Cortex of kidney (tissue), 1 donor: ENCODE data around the gene HES4.

Experiments used
- DNase-seq: peaks from one replicate; lab custom pipeline; 2025; lab: John Stamatoyannopoulos, UW

HES4 gene, protein sequence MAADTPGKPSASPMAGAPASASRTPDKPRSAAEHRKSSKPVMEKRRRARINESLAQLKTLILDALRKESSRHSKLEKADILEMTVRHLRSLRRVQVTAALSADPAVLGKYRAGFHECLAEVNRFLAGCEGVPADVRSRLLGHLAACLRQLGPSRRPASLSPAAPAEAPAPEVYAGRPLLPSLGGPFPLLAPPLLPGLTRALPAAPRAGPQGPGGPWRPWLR

DNA sequence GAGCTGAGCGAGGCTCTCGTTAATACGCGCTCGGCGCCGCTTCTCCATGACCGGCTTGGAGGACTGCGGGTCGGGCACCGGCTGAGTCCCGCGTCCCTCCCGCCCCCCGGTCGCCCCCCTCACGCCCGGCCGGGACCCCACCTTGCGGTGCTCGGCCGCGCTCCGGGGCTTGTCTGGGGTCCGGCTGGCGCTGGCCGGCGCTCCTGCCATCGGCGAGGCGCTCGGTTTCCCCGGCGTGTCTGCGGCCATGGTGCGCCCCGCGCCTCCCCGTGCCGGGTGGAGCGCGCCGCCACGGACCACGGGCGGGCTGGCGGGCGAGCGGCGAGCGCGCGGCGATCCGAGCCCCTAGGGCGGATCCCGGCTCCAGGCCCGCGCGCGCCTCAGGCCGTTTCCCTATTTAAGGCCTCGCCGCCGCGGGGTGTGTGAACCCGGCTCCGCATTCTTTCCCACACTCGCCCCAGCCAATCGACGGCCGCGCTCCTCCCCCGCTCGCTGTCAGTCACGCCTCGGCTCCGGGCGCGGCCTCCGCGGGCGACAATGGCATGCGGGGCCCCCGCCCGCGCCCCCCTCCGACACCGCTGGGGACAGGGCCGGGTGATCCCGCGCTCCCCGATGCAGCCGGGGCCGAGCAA lies at the start of gene HES4:
TSS of gene HES4 (minus strand) at position 373 of the 632 bp plus-strand sequence. CDS start at position 249, 124 bp downstream.
- no peak for DNase-seq

DNA sequence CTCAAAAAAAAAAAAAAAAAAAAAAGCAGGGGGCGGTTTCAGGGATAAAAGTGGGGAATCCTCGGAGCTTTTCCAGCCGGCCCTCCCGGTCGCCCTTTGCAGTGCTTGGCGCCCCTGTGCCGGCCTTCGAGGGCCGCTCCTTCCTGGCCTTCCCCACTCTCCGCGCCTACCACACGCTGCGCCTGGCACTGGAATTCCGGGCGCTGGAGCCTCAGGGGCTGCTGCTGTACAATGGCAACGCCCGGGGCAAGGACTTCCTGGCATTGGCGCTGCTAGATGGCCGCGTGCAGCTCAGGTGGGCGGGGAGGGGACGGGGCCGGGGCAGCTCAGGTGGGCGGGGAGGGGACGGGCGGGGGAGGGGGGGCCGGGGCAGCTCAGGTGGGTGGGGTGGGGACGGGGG lies 48.9 kb upstream of the HES4 start:
- no peak for DNase-seq

DNA sequence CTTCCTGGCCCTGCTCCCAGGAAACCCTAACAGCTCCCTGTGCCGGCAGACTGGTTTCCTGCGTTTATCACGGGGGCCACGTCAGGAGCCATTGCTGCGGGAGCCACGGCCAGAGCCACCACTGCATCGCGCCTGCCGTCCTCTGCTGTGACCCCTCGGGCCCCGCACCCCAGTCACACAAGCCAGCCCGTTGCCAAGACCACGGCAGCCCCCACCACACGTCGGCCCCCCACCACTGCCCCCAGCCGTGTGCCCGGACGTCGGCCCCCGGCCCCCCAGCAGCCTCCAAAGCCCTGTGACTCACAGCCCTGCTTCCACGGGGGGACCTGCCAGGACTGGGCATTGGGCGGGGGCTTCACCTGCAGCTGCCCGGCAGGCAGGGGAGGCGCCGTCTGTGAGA lies 48.1 kb upstream of the HES4 start:
- DNase-seq = no peak

DNA sequence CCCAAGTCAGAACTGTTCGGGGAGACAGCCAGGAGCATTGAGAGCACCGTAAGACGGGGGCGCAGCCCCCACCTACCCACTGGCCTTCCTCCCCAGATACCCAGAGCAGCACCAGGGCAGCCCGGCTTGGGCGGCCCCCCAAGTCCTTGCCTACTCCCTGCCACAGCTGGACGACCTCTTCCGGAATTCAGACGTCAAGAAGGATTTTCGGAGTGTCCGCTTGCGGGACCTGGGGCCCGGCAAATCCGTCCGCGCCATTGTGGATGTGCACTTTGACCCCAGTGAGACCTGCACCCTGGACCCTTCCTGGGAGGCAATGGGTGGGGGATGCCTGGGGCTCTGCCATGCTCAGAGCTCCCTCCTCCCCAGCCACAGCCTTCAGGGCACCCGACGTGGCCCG lies 47.5 kb upstream of the HES4 start:
- no peak for DNase-seq

DNA sequence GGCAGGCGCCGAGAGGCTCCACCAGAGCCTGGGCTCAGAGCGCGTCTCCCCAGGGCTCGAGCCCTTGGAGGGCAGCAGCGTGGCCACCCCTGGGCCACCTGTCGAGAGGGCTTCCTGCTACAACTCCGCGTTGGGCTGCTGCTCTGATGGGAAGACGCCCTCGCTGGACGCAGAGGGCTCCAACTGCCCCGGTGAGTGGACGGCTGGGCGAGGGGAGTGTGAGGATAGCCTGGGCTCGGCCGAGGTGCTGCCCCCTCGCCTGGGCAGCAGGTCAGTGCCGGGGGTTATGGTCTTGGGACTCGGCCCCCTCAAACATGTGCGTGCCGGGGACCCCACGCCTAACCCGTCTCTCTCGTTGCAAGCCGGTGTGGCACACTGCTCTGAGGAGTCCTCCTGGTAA lies 46.9 kb upstream of the HES4 start:
- no peak for DNase-seq

DNA sequence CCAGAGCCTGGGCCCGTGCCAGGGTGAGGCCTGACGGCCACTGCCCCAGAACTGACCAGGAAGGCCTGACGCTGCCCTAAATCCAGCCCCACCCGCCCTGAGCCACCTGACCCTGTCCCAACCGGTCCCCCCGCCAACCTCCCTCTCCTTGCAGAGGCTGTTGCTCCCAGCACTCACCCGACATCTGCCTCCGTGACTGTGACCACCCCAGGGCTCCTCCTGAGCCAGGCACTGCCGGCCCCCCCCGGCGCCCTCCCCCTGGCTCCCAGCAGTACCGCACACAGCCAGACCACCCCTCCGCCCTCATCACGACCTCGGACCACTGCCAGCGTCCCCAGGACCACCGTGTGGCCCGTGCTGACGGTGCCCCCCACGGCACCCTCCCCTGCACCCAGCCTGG lies 46.3 kb upstream of the HES4 start:
- no peak for DNase-seq

DNA sequence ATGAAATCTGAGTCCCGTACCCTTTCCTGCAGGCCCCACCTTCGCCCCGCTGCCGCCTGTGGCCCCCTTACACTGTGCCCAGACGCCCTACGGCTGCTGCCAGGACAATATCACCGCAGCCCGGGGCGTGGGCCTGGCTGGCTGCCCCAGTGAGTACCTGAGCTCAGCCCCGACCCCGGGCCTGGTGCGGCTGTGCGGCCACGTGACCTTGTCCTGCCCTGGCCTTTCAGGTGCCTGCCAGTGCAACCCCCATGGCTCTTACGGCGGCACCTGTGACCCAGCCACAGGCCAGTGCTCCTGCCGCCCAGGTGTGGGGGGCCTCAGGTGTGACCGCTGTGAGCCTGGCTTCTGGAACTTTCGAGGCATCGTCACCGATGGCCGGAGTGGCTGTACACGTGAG lies 45.2 kb upstream of the HES4 start:
- no peak for DNase-seq

DNA sequence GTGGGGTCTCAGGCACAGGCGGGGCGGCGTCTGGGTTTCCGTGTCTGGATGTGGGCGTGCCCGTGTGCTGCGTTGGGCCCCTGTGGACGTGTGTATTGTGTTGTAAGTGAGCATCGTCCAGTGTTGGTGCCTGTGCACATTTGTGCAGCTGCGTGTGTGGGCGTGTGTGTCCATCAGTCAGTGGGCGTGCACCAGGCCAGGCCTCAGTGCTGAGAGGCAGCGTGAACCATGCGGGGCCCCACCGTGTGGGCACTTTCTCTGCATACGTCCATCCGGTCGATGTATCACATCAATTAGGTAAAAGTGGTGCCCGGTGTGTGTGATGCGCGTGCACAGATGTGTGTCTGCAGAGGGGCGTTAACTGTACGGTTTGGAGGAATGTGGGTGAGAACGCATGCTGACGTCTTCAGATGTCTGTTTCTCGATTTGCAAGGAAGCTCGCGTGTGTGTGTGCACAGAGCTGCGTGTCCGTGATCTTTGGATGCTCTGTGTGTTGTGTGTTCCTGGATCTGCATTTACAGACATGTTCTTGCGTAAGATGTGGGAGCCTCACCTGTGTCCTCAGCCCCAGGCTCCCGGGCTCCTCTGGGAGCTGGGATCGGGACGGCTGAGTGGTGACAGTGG lies 44.7 kb upstream of the HES4 start:
- DNase-seq = no peak

DNA sequence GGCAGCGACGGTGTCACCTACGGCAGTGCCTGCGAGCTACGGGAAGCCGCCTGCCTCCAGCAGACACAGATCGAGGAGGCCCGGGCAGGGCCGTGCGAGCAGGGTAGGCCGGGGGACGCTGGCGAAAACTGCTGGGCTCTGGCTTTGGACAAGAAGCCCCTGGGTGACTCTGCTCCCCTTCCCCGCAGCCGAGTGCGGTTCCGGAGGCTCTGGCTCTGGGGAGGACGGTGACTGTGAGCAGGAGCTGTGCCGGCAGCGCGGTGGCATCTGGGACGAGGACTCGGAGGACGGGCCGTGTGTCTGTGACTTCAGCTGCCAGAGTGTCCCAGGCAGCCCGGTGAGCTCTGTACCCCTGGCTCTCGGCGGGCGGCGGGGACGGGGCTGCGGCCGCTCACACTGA lies 44.0 kb upstream of the HES4 start:
- no peak for DNase-seq

DNA sequence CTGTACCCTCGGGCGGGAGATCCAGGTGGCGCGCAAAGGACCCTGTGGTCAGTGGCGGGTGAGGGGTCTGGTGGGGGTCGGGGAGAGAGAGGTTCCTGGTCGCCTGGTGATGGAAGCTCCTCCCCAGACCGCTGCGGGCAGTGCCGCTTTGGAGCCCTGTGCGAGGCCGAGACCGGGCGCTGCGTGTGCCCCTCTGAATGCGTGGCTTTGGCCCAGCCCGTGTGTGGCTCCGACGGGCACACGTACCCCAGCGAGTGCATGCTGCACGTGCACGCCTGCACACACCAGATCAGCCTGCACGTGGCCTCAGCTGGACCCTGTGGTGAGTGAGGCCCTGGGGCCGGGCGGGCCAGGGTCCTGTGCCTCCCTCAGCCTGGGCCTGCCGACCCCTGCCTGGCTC lies 43.5 kb upstream of the HES4 start:
- DNase-seq = no peak

DNA sequence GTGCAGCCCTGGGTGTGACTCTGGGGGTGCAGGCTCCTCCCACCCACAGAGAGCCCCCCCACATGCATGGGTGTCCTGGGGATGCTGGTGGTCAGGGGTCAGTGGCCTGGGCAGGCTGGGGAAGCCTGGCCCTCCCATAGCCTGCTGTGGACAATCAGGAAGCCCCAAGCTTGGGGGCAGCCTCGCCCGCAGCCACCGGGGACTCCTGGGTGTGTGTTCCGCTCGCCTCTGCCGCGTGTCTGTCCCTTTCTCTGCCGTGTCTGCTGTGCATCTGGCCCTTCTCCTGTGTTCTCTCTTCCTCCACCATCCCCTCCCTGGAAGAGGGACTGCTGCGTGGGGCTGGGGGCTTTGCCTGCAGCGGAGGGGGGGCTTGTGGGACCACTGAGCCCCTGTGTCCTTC lies 42.9 kb upstream of the HES4 start:
- no peak for DNase-seq

DNA sequence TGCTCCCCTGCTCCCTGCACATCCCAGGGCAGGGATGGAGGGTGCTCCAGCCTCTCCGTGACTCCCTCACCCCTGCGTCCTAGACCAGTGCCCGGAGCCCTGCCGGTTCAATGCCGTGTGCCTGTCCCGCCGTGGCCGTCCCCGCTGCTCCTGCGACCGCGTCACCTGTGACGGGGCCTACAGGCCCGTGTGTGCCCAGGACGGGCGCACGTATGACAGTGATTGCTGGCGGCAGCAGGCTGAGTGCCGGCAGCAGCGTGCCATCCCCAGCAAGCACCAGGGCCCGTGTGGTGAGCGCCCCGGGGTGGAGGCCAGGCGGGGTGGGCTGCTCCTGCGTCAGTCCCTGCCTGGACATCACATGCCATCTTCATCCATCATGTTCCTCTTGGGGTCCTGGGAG lies 42.0 kb upstream of the HES4 start:
- no peak for DNase-seq

DNA sequence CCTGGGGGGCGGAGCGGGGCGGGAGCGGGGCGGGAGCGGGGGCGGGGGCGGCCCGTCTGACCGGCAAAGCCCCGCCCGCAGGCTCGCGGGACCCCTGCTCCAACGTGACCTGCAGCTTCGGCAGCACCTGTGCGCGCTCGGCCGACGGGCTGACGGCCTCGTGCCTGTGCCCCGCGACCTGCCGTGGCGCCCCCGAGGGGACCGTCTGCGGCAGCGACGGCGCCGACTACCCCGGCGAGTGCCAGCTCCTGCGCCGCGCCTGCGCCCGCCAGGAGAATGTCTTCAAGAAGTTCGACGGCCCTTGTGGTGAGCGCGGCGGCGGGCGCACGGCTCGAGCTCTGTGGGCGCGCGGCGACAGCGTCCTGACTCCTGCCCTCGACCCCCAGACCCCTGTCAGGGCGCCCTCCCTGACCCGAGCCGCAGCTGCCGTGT lies 41.2 kb upstream of the HES4 start:
- DNase-seq = no peak

DNA sequence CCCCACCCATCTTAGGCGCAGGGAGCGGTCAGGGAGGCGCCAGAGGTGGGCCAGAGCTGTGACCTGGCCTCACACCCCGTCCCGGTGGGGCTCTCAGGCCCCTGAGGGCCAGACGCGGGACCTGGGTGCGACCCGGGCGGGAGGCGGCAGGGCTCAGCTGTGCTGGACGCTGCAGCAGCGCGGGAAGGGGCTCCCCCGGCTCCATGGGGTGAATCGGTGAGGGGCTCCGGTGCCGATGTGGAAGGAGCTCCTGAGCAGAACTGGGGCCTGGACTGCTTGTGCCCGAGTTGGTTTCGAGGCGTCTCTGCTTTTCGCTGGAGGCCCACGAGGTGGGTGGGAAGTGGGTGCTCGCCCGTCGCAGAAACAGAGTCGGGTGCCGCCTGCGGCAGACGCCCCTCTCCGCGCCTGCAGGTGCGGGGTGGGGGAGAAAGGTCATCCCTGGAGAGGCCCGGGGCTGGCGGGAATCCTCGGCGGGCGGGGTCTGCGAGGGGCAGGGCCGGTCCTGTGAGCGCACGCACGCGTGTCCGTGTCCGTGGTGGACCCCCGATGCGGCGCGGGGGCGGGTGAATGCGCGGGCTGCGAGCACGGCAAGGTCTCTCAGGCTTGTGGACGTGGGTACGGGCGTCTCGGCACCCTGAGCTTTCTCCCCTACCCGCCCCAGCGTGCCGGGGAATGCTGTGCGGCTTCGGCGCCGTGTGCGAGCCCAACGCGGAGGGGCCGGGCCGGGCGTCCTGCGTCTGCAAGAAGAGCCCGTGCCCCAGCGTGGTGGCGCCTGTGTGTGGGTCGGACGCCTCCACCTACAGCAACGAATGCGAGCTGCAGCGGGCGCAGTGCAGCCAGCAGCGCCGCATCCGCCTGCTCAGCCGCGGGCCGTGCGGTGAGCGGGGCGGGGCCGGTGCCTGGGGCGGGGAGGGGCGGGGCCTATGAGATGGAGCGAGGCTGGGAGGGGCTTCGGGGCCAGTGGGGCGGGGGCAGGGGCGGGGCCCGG lies 40.4 kb upstream of the HES4 start:
- DNase-seq = no peak

DNA sequence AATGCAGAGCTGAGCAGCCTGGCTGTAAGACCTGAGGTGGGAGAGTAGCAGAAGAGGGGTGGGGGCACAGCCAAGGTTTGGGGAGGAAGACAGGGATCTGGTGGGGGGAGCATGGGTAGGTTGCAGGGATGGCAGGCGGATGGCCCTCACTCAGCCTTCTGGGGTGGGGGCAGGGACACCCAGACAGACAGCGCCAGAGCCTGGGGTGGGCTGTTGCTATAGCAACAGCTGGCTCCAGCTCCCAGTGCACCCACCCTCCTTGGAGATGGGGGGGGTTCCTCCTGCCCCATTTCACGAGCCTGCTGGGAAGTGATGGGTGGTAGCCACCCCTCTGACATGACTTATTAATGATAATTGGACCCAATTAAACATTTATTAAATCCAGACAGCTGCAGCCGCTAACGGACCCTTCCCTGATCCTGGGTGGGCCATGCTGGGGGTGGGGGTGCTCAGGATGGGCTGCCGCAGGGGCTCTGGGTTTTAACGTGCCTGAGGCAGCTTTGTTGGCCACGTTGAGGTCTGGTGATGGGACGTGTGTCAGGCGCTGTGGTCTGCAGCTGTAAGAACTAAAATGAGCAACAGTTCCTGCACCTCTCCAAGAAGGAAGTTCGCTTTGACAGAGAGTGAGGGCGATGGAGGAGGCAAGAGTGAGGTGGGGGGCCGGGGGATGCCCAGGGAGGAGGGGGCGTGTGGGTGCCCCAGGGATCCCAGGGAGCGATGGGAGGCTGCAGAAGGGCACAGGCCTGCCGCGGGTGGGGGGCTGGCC lies 39.4 kb upstream of the HES4 start:
- DNase-seq = no peak

DNA sequence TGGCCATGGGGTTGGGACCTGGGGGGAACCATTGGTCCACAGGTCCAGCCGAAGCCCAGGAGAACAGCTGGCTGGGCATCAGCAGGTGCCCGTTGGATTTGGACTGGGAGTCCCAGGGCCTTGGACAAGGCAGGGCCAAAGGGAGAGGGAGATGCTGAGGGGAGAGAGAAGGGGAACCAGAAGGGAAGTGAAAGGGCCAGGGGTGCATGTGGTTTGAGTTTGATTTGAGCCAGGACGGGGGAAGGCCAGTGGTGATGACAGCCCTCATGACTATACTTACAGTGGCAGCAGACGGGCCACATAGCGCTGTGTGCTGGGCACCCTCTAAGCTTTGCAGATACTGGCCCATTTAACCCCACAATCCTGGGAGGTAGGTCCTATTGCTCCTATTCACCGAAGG lies 38.8 kb upstream of the HES4 start:
- DNase-seq = no peak

DNA sequence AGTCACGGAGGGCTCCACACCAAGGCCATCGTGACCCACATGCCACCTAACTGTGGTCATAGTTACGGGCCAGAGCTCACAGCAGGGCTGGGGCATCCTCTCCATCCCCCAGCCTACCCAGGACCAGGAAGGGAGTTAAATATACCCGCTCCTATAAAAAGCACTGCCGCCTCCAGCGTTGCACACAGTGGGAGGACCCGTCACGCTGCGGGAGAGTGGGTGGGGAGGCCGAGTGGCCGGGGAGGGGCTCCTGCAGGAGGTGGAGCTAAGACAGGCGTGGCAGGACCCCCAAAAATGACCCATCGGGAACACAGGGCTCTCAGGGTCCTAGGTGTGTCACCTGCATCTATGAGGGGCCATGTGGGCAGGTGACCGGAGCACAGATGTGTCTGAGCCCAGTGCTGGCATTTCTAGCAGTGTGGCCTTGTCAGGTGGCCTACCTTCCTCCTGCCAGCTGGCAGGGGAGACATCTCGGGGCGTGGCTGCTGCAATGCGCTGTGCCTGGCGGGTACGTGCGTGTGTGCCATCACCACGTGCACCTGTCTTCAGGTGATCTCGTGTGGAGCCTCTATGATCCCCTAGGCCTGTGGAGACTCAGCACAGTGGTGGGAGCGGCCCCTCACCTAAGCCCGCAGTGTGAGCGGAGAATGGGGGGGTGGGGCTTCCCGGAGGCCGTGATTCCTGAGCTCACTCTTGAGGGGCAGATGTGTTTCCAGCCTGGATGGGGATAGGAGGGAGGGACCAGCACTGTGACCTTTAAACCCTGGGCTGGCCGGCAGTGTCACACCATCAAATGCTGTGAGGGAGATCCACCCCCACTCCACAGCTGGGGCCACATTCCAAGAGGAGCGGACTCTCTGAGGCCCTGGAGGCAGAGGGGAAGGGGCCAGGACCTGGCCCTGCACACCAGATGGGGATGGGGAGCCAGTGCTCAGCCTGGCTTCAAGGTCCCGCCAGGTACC lies 37.8 kb upstream of the HES4 start:
- DNase-seq = no peak

DNA sequence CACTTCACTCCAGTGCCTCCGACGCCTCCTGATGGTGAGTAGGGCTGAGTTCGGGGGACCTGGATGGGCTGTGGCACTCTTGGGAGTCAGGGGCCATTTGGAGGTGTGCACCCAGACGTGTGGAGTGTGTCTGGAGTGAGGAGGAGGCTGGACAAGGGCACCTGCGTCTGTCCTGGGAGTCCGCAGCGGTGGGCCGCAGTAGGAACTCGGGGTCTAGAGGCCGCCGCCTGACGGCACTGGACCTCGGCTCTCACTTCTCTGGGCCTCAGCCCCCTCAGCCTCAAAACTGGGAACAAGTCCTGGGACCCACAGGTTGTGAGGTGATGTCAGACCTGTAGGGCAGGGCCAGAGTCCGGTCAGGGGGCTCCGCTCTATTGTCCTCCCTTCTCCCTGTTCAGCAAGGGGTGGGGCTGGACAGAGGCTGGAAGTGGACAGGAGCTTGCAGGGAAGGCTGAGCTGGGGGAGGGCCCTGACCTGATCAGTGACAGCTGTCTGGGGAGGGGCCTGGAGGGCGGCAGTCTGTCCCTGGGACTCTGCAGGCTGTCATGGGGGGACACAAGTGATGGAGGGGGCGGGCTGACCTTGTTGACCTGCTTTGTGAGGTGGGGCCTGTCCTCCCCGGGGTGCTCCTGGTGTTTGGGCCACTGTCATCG lies 35.5 kb upstream of the HES4 start:
- no peak for DNase-seq

DNA sequence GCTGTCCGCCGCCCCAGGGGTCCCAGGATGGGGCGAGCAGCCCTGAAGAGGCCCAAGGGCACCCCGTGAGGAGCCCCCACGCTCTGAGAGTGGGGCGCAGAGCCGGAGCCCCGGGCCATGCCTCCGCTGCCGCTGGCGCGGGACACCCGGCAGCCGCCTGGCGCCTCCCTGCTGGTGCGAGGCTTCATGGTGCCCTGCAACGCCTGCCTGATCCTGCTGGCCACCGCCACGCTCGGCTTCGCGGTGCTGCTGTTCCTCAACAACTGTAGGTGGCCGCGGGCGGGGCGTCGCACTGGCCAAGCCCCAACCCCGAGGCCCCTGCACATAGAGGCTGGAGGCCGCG lies 34.5 kb upstream of the HES4 start:
- DNase-seq = no peak
